Left lobe of liver (tissue), 2 donors: ENCODE measurements around the gene RETSAT. TPM values are rescaled to one million over a fixed set of nuclear protein-coding genes. Genes with fewer than 3 reads are reported as not detected.
"Not testable (repeated sequence)": the region's sequence is repeated elsewhere in the genome, so short reads cannot be mapped to it uniquely, and the experiment has no call there.

Experiments used
- ATAC-seq: fragments of 200-7000 bp; cut with Tn5 transposase; one replicate; pipeline ENCODE4 v1.9.1; 2020; ENCODE audit warnings: mild to moderate bottlenecking, moderate library complexity
- DNase-seq: peaks from one replicate; pipeline ENCODE4 v3.0.0-alpha.2; 2020; ENCODE audit warnings: low spot score
- total RNA-seq: library from RNA; stranded (reverse); gene quantifications from one replicate; pipeline ENCODE4 v1.2.1, GENCODE V29; 2021
- donor health status: DM: no; HTN: no; CAD: no; lungs with moderate emphysema.
- donor health status: DM: no; HTN: yes; CAD: no.

Gene RETSAT
- total RNA-seq, 1 donor from 2014 or later, result 113 TPM

DNA sequence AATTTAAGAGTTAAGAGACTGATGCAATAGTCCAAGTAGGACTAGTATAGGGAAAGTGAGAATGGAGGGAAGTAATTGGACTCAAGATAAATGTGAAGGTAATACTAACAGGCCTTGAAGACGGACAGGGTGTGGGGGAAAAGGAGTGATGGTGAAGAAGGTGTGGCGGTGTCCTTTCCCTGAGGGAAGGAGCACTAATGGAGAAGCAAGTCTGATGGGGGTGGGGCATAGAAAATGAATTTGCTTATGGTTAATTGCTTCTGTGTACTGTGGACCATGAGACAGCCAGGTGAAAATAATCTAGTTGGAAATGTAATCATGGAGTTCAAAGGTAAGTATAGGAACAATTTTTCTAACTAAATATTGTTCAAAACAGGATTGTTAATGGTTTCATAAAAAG lies 19.4 kb downstream of the RETSAT start:
- ATAC-seq (no peak), DNase-seq (no peak)

DNA sequence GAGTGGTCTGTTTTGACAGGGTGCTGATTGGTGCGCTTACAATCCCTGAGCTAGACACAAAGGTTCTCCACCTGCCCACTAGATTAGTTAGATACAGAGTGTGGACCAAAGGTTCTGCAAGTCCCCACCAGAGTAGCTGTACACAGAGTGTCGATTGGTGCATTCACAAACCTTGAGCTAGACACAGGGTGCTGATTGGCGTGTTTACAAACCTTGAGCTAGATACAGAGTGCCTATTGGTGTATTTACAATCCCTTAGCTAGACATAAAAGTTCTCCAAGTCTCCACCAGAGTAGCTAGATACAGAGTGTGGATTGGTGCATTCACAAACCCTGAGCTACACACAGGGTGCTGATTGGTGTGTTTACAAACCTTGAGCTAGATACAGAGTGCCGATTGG lies 20.5 kb downstream of the RETSAT start:
- ATAC-seq, DNase-seq: not testable (repeated sequence)

DNA sequence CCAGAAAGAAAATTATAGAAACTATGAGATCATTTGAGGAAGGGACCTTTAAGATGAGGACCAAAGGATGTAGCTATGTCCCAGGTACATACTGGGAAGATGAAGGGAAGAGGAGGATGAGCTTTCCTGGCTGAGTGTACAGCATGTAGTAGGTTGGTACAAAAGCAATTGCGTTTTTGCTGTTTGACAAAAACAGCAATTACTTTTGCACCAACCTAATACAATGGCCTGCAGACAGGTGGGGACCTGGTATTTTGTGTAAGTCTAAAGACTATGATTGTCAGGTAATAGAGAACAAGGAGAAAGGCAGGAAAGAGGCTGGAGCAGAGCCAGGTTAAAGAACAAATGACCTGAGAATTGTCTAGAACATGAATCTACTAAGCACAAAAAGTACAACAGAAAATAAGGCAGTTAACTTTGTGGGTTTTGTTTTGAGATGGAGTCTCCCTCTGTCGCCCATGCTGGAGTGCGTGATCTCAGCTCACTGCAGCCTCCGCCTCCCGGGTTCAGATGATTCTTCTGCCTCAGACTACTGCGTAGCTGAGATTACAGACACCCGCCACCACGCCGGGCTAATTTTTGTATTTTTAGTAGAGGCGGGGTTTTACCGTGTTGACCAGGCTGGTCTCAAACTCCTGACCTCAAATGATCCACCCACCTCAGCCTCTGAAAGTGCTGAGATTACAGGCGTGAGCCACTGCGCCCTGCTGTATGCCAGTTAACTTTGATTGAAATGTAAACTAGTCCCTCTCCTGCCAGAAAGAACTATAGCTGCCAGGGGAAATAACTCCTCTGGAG lies 23.3 kb downstream of the RETSAT start:
- ATAC-seq (no peak), DNase-seq (no peak)

DNA sequence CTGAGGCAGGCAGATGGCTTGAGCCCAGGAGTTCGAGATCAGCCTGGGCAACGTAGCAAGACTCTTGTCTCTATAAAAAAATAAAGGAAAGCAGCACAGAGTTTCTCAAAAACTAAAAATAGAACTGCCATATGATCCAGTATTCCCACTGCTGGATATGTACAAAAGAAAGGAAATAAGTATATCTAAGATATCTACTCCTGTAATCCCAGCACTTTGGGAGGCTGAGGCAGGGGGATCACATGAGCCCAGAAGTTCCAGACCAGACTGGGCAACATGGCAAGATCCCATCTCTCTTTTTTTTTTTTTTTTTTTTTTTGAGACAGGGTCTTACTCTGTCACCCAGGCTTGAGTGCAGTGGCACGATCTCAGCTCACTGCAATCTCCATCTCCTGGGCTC lies 24.6 kb downstream of the RETSAT start:
- not testable (repeated sequence) for DNase-seq, ATAC-seq

DNA sequence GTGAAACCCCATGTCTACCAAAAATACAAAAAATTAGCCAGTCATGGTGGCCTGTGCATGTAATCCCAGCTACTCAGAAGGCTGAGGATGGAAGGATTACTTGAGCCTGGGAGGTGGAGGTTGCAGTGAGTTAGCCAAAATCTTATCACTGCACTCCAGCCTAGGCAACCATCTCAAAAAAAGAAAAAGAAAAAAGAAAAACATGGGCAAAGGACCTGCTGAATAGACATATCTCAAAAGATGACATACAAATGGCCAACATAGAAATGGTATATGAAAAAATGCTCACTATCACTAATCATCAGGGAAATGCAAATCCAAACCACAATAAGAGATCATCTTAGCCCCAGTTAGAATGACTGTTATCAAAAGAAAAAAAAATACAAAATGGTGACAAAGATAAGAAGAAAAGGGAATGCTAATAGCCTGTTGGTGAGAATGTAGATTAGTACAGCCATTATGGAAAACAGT lies 25.1 kb downstream of the RETSAT start:
- DNase-seq (no peak), ATAC-seq (no peak)

DNA sequence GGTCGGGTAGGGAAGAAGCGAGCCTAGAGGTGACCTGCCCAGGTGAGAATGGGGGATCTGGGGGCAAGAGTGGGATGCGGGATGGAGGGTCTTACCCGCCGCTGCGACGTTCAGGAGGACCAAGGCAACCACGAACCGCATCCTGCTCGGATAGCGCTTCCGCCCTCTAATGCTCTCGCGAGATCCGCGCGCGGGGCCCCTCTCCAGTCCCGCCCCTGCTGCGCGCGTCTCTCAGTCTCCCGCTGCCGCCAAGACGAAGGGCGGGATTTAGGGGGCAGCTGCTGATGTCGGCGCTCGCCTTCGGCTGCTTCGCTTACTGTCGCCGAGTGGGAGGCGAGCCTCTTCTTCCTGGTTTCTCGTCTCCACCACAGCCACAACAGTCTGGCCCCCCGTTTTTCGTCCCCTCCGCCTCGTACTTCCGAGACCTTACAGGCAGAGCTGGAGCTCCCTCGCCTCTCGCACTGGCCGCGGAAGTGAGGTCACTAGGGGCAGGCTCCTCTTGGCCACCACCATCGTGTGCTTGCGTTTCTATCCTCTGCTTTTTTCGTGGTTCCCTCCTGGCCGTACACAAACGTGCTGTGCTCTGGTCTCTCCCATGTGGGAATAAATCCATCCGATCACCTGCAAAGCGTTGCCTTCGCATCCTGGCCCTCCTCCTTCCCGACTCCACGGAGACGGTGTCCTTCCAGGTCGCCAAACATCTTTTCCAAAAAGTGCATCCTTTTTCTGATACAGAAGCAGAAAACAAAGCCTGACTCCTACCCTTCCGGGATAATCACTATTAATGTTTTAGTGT lies 26.3 kb downstream of the RETSAT start, which contains the start of gene TGOLN2:
Gene TGOLN2 (minus strand): TSS at position 168 of the 796 bp plus-strand sequence. CDS start 27 bp downstream, at position 141.
- ATAC-seq, result peak; percentile 81
- DNase-seq, result peak; percentile 94

DNA sequence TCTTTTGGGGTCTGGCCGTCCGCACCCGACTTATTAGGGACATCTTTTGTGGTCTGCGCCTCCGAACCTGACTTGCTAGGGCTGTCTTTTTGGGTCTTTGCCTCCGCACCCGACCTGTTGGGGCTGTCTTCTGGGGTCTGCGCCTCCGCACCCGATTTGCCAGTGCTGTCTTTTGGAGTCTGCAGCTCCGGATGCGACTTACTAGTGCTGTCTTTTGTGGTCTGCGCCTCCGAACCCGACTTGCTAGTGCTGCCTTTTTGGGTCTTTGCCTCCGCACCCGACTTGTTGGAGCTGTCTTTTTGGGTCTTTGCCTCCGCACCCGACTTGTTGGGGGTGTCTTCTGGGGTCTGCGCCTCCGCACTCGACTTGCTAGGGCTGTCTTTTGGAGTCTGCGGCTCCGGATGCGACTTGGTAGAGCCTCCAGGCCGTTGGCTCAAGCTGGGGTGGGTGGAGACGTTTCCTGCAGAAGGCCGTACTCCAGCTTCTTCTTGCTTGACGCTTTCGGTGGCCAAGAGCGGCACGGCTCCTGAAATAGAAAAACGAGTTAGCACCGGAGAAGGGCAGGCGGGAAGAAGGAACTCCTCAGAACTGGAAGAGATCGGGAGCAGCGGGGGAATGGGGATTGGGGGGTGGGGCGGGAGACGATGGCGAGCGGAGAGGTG lies 27.0 kb downstream of the RETSAT start:
- DNase-seq (peak; percentile 63), ATAC-seq (peak; percentile 31)

DNA sequence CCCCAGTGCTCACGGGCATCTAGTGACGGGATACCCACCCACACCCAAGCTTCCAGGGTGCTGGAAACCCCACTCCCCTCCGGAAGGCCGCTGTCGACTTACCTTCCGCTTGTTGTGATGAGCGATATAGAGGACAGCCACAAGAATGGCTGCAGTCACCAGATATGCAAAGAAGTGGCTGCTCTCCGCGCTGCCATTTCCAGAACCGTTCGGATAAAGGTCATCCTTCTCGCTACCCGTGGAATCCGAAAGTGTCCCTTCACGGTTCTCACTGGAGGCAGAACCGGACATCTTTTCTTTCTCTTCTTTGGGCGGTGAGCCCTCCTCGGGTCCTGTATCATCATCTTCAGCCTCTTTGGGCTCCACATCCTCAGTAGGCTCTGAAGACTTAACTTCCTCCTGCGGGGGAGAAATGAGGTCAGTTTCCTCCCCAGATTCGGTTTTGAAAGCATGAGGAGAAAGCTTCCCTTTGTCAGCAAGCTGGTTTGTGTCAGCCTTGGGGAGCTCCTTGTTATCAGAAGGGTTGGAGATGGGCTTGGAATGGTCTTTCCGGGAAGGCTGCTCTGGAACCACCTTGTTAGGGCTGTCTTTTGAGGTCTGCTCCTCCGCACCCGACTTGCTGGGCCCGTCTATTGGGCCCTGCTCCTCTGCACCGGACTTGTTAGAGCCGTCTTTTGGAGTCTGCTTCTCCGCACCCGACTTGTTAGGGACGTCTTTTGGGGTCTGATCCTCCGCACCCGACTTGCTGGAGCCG lies 27.7 kb downstream of the RETSAT start:
- DNase-seq (no peak), ATAC-seq (peak; percentile 1)

DNA sequence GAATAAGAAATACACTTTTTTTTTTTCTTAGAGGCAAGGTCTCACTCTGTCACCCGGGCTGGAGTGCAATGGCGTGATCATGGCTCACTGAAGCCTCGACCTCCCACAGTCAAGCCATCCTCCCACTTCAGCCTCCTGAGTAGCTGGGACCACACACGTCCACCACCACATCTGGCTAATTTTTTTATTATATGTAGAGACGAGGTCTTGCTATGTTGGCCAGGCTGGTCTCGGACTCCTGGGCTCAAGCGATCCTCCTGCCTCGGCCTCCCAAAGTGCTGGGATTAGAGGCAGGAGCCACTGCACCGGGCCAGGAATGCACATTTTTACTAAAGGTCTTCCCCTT lies 28.9 kb downstream of the RETSAT start:
- DNase-seq (no peak), ATAC-seq (no peak)

DNA sequence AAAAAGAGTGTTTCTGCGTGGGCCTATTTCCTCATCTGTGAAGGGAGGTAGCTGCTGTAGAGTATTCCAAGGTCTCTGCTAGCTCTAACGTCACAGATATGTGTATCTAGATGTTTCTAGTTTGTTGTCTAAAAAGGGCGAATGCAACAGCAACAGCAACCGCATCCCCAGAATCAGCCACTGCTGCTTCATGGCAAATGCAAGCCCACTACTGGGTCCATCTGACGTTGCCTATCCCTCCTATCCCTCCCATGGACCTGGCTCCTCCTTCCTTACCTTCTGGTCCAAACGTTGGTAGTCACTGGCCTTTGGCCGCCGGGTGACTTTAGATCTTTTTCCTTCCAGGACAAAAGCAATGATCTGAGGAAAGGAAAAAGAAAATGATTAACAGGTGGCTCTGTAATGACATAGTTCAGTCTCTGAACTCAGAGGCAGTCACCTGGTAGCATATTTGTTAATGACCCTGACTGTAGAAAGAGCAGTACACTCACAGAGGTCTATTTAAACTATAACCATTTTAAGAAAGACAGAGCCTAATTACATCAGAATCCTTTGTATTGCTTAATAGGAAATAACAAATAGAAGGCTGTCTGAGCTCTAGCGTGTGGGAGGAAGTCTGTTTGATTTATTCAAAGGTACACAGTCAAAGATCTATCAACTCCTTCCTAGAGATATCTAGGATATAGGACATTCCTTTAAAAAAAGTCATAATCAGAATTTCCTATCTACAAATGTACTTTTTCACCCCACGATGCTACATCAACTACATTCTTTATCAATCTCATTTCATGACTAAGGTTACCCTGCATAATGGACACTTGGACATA lies 29.5 kb downstream of the RETSAT start:
- peak; percentile 83 for DNase-seq

DNA sequence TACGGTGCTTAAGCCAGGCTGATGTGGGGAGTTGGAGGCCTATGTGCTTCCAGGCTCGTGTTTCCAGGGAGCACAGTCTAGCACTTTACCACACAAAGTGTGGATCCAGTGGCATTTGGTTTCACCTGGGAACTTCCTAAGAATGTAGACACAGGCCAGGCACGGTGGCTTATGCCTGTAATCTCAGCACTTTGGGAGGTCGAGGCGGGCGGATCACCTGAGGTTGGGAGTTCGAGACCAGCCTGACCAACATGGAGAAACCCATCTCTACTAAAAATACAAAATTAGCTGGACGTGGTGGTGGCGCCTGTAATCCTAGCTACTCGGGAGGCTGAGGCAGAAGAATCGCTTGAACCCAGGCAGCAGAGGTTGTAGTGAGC lies 30.4 kb downstream of the RETSAT start:
- not testable (repeated sequence) for DNase-seq
- ATAC-seq, result peak; percentile 0

More for the DNA sequence above, 29.5 kb downstream of the RETSAT start:
- ATAC-seq, result peak; percentile 53

DNA sequence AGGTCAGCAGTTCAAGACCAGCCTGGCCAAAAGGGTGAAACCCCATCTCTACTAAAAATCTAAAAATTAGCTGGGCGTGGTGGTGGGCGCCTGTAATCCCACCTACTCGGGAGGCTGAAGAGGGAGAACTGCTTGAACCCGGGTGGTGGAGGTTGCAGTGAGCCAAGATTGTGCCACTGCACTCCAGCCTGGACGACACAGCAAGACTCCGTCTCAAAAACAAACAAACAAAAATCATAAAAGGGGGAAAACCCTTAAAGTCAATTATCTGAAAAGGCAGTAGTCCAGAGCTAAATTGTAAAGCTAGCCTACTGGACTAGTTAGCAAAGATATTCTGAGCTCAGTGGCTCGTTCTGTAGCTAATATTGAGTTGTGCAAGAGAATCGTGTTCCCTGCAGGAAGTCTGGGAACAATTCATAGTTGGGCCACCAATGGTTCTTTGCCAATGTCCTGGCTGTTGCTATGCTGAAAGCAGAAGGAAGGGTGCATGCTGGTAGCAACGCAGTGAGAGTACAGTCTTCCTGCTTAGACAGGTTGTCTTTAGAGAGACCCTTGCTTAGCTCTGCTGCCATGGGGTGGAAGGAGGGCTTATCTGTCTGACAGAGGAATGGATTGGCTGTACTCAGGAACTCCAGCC lies 30.9 kb downstream of the RETSAT start:
- DNase-seq, result peak; percentile 68
- ATAC-seq, result peak; percentile 23

DNA sequence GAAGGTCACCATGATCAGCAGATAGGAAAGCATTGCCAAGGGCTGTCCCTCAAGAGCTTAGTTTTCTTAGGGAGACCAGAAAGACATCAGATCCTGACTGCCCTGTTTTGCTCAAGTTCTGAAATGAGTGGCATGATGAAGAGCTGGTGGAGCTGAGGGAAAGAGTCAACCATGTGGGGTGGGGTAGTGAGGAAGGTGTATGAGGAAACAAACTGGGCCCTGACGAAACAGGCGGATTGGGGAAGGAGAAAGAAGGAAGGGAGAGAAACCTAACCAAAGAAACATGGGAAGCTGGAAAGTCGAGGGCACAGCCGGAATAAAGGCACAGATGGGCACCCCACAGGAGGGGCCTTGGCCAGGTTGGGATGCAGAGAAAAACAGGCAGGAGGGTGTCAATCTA lies 34.5 kb downstream of the RETSAT start:
- no peak for DNase-seq
- no peak for ATAC-seq

DNA sequence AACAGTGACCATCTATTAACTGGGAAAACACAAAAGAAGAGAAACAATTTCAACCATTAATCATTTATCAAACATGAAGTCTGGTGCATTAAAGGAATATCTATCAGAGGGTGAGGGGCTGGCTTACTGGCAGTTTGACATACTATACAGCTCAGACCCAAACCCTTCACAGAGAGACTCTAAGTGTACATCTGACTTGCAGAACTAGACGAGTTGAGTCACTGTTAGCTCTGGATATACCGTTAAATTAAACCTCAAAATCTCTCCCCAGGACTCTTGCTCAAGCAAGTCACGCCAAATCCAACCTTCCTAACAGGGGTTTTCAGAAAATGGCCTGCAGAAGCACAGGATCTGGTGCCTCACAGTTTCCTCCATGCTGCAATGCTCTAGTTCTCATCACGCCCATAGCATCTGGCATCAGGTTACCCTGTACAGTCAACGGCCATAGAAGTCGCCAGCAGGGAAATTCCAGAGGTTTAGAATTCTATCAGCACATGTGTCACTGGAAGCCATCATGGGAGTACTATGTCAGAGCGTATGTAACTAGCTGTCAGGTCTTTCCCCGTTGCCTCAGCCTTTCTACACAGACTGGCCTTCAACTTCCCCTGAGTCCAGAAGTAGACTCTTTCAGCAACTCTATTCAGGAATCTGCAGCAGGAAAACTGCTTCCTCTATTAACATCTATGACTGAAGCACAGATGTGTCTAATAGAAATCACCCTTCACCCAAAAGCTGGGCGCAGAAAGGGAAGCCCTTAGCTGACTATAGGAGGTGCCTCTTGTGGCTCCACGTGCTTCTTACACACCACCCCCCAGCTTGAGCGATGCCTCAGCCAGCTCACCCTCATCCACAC lies 35.9 kb downstream of the RETSAT start:
- ATAC-seq, result no peak
- DNase-seq, result no peak

DNA sequence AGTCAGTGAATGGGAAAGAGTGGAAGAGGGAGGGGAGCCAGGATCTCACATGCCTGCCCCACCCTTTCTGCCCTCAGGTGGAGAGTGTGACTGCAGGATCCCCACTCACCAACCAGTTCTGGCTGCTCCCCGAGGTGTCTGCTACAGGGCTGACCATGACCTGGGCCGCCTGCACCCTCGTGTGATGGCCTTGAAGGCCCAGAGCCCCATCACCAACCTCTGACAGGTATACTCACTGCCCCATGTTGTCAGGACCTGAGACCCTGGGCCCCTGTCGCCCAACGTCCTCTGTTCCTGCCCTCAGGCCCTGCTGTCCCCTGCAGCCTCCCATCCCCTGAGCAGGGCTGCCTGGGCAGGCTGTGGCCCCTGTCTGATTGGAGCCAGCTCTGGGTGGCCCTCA lies 38.4 kb downstream of the RETSAT start:
- DNase-seq, result not testable (repeated sequence)
- ATAC-seq, result peak; percentile 7

DNA sequence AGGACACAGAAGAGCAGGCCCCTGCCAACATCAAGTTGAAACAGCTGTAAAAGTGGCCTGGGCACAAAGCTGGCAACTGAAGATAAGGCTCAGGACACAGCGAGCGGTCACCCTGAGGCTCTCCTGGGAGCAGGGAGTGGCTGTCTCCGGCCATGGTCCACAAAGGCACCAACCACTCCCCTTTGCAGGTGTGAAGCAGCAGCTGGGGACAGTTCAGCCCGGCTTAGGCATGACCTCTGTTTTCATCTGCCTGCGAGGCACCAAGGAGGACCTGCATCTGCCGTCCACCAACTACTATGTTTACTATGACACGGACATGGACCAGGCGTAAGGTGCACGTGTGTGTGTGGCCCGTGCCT lies 39.5 kb downstream of the RETSAT start:
- ATAC-seq, result peak; percentile 9
- no peak for DNase-seq

DNA sequence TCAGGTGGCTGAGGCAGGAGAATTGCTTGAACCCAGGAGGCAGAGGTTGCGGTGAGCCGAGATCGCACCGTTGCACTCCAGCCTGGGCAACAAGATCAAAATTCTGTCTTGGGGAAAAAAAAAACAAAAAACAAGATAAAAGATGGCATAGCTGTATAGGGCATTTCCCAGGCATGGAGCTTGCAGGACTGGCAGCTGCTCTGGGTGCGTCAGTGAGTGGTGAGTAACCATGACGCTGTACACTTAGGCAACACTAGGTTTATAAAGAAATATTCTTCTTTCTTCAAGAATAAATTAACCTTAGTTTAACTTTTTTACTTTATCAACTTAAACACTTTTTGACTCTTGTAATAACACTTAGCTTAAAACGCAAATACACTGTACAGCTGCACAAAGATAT lies 41.9 kb downstream of the RETSAT start:
- DNase-seq (no peak), ATAC-seq (no peak)

DNA sequence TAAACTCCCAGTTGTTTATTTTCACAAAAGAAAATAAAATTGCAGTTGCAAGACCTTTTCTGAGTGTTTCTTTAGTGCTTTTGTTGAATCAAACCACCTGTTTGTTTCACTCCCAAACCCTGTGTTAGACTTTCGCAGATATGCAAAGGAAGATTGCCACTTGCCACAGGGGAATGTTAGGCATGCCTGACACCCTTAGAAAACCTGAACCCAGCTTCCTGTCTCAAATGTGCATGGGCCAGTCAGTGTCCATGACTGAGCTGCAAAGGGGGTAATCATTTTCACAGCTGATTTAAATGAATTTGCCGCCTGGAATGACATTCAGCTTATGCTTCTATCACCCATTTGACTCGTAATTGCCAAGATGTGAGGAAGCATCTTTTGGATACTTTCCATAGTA lies 44.0 kb downstream of the RETSAT start:
- DNase-seq (no peak), ATAC-seq (no peak)
